ENCODE results near the gene PHF21A. TPM values are rescaled to one million over a fixed set of nuclear protein-coding genes. Genes with fewer than 3 reads are reported as not detected.

PHF21A gene
- total and polyA plus RNA-seq, 4 donors, result 3.6 to 8.5 (median 6.2) TPM

DNA sequence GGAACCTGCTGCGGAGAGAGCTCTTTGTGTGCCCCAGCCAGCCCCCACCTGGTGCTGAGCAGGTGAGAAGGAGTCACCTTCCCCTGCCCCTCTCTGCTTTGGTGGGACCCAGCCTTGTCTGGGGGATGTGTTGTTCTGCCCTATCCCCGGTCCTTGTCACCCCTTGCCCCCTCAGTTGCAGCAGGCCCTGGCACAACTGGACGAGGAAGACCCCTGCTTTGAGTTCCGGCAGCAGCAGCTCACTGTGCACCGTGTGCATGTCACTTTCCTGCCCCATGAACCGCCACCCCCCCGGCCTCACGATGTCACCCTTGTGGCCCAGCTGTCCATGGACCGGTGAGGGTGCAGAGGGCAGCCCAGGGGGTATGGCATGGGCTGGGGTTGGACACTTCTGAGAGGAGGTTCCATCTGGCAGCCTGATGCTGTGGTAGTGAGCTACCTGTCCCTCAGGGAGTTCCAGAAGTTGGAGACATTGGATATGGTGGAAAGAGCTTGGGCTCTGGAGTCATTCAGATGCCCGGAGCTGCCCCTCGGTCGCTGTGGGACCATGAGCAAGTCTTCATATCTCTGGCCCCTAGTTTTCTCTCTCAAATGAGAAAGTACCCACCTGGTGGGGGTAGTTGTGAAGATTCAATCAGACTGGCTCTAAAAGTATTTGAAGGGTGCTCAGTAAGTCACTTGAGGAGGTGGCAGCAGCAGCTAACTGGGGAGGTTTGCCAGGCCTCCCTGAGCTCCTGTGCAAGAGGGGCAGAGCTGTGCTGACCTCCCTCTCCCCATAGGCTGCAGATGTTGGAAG, 194.5 kb downstream of the PHF21A start:
- H3K36me3 ChIP-seq (ENCODE audit: control insufficient read depth in 4 of 4, insufficient read depth in 3 of 4, low read depth in 1 of 4, low read length in 3 of 4), result peaks cover 0 to 1% (median 0%) of the 10 kb centered on the region in 4 donors
- no peak overlapping the region for H3K27ac ChIP-seq (ENCODE audit: low read depth in 1 of 2, low read length in 2 of 2)
- no peaks in the 10 kb centered on the region for H3K9me3 ChIP-seq (ENCODE audit: control insufficient read depth in 4 of 4, low read length in 3 of 4)
- no peak overlapping the region for H3K9ac ChIP-seq (ENCODE audit: low read depth in 1 of 2, low read length in 2 of 2)
- TF ChIP-seq EGR1 (IDR thresholded peaks at IDR 0.05; ENCODE audit: low read depth in 2 of 2) (no peak), JUND (IDR thresholded peaks at IDR 0.05) (no peak)
- WGBS, result 95% methylated on average over 12 of the region's 12 CpGs
- peaks cover 0 to 10% (median 4%) of the 10 kb centered on the region in 4 donors for H3K4me1 ChIP-seq (ENCODE audit: control insufficient read depth in 4 of 4, insufficient read depth in 4 of 4, low read length in 3 of 4)
- no peak overlapping the region for H3K4me3 ChIP-seq (ENCODE audit: low read depth in 1 of 3, low read length in 3 of 3)
- no peak for DNase-seq (ENCODE audit: low spot score)
- no peaks in the 10 kb centered on the region for H3K27me3 ChIP-seq (ENCODE audit: control insufficient read depth in 4 of 4, insufficient read depth in 4 of 4, low read length in 3 of 4)

DNA sequence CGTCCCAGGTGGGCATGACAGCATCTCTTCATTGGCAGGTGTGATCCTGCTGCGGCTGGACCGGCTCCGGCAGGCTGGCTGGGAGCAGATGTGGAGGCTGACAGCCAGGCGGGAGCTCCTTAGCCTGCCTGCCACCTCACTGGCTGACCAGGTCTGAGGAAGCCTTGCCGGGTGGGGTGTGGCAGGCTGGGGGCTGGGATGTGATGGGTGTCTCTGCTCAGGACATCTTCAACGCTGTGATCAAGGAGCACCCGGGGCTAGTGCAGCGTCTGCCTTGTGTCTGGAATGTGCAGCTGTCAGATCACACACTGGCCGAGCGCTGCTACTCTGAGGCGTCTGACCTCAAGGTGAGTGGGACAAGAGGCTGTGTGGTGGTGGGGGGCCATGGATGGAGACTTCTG, 195.3 kb downstream of the PHF21A start:
- no peaks in the 10 kb centered on the region for H3K27me3 ChIP-seq (ENCODE audit: control insufficient read depth in 4 of 4, insufficient read depth in 4 of 4, low read length in 3 of 4)
- peaks cover 0 to 12% (median 4%) of the 10 kb centered on the region in 4 donors for H3K4me1 ChIP-seq (ENCODE audit: control insufficient read depth in 4 of 4, insufficient read depth in 4 of 4, low read length in 3 of 4)
- DNase-seq (ENCODE audit: low spot score), result no peak
- H3K27ac ChIP-seq (ENCODE audit: low read depth in 1 of 2, low read length in 2 of 2), result no peak overlapping the region
- H3K36me3 ChIP-seq (ENCODE audit: control insufficient read depth in 4 of 4, insufficient read depth in 3 of 4, low read depth in 1 of 4, low read length in 3 of 4), result no peaks in the 10 kb centered on the region
- H3K9me3 ChIP-seq (ENCODE audit: control insufficient read depth in 4 of 4, low read length in 3 of 4), result no peaks in the 10 kb centered on the region
- 84% methylated on average over 12 of the region's 12 CpGs for WGBS
- TF ChIP-seq, protein P1, sequence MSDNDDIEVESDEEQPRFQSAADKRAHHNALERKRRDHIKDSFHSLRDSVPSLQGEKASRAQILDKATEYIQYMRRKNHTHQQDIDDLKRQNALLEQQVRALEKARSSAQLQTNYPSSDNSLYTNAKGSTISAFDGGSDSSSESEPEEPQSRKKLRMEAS (IDR thresholded peaks at IDR 0.05), result no peak
- no peak for TF ChIP-seq HNF4G (IDR thresholded peaks at IDR 0.05)
- TF ChIP-seq YY1 (IDR thresholded peaks at IDR 0.05), result no peak
- TF ChIP-seq, protein P2, sequence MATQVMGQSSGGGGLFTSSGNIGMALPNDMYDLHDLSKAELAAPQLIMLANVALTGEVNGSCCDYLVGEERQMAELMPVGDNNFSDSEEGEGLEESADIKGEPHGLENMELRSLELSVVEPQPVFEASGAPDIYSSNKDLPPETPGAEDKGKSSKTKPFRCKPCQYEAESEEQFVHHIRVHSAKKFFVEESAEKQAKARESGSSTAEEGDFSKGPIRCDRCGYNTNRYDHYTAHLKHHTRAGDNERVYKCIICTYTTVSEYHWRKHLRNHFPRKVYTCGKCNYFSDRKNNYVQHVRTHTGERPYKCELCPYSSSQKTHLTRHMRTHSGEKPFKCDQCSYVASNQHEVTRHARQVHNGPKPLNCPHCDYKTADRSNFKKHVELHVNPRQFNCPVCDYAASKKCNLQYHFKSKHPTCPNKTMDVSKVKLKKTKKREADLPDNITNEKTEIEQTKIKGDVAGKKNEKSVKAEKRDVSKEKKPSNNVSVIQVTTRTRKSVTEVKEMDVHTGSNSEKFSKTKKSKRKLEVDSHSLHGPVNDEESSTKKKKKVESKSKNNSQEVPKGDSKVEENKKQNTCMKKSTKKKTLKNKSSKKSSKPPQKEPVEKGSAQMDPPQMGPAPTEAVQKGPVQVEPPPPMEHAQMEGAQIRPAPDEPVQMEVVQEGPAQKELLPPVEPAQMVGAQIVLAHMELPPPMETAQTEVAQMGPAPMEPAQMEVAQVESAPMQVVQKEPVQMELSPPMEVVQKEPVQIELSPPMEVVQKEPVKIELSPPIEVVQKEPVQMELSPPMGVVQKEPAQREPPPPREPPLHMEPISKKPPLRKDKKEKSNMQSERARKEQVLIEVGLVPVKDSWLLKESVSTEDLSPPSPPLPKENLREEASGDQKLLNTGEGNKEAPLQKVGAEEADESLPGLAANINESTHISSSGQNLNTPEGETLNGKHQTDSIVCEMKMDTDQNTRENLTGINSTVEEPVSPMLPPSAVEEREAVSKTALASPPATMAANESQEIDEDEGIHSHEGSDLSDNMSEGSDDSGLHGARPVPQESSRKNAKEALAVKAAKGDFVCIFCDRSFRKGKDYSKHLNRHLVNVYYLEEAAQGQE (IDR thresholded peaks at IDR 0.05), result no peak
- TF ChIP-seq EGR1 (IDR thresholded peaks at IDR 0.05; ENCODE audit: low read depth in 2 of 2), result no peak
- TF ChIP-seq NR2F2 (IDR thresholded peaks at IDR 0.05), result no peak
- TF ChIP-seq RAD21 (IDR thresholded peaks at IDR 0.05), result no peak
- no peak for TF ChIP-seq HNF4A (conservative IDR thresholded peaks at IDR 0.05)
- TF ChIP-seq, protein P3, sequence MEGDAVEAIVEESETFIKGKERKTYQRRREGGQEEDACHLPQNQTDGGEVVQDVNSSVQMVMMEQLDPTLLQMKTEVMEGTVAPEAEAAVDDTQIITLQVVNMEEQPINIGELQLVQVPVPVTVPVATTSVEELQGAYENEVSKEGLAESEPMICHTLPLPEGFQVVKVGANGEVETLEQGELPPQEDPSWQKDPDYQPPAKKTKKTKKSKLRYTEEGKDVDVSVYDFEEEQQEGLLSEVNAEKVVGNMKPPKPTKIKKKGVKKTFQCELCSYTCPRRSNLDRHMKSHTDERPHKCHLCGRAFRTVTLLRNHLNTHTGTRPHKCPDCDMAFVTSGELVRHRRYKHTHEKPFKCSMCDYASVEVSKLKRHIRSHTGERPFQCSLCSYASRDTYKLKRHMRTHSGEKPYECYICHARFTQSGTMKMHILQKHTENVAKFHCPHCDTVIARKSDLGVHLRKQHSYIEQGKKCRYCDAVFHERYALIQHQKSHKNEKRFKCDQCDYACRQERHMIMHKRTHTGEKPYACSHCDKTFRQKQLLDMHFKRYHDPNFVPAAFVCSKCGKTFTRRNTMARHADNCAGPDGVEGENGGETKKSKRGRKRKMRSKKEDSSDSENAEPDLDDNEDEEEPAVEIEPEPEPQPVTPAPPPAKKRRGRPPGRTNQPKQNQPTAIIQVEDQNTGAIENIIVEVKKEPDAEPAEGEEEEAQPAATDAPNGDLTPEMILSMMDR (IDR thresholded peaks at IDR 0.05; ENCODE audit: low read depth, low read length, missing input control), result no peak
- no peak for TF ChIP-seq SP1 (IDR thresholded peaks at IDR 0.05)
- TF ChIP-seq RXRA (IDR thresholded peaks at IDR 0.05), result no peak
- TF ChIP-seq FOXA2 (IDR thresholded peaks at IDR 0.05), result no peak
- TF ChIP-seq FOXA1 (IDR thresholded peaks at IDR 0.05), result no peak
- TF ChIP-seq GABPA (IDR thresholded peaks at IDR 0.05 in 1 of 2, conservative IDR thresholded peaks at IDR 0.05 in 1 of 2), result no peak
- TF ChIP-seq, protein P4, sequence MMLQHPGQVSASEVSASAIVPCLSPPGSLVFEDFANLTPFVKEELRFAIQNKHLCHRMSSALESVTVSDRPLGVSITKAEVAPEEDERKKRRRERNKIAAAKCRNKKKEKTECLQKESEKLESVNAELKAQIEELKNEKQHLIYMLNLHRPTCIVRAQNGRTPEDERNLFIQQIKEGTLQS (IDR thresholded peaks at IDR 0.05), result no peak
- no peak for TF ChIP-seq TAF1 (conservative IDR thresholded peaks at IDR 0.05)
- TF ChIP-seq, protein P5, sequence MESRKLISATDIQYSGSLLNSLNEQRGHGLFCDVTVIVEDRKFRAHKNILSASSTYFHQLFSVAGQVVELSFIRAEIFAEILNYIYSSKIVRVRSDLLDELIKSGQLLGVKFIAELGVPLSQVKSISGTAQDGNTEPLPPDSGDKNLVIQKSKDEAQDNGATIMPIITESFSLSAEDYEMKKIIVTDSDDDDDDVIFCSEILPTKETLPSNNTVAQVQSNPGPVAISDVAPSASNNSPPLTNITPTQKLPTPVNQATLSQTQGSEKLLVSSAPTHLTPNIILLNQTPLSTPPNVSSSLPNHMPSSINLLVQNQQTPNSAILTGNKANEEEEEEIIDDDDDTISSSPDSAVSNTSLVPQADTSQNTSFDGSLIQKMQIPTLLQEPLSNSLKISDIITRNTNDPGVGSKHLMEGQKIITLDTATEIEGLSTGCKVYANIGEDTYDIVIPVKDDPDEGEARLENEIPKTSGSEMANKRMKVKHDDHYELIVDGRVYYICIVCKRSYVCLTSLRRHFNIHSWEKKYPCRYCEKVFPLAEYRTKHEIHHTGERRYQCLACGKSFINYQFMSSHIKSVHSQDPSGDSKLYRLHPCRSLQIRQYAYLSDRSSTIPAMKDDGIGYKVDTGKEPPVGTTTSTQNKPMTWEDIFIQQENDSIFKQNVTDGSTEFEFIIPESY (IDR thresholded peaks at IDR 0.05), result no peak
- no peak for TF ChIP-seq JUND (IDR thresholded peaks at IDR 0.05)
- H3K9ac ChIP-seq (ENCODE audit: low read depth in 1 of 2, low read length in 2 of 2), result no peak overlapping the region
- no peak overlapping the region for H3K4me3 ChIP-seq (ENCODE audit: low read depth in 1 of 3, low read length in 3 of 3)
